HUES6 (cell line): ENCODE results near the gene DOCK6.

Experiments
- H3K27ac ChIP-seq: 2 replicates; pipeline ENCODE4 v1.7.0; 2013; ENCODE audit warnings: low read depth, mild to moderate bottlenecking, low read length, inconsistent platforms
- H3K27me3 ChIP-seq: 2 replicates; pipeline ENCODE4 v1.6.1; 2013; ENCODE audit warnings: low read length; ENCODE audit not compliant: control insufficient read depth, insufficient read depth
- H3K36me3 ChIP-seq: 2 replicates; pipeline ENCODE4 v1.6.1; 2013; ENCODE audit warnings: low read length; ENCODE audit not compliant: control insufficient read depth, insufficient read depth
- H3K4me1 ChIP-seq: 2 replicates; pipeline ENCODE4 v1.6.1; 2013; ENCODE audit warnings: low read length; ENCODE audit not compliant: control insufficient read depth, insufficient read depth
- H3K4me3 ChIP-seq: 2 replicates; pipeline ENCODE4 v1.5.1; 2013; ENCODE audit warnings: low read depth, low read length
- H3K9ac ChIP-seq: one replicate; pipeline ENCODE4 v1.6.1; 2013; ENCODE audit warnings: mild to moderate bottlenecking, low read length
- H3K9me3 ChIP-seq: 2 replicates; pipeline ENCODE4 v1.6.1; 2013; ENCODE audit warnings: low read depth, low read length; ENCODE audit not compliant: control insufficient read depth, insufficient read depth

Gene DOCK6

GRCh38 chr19:11242864-11243797 lies 19.2 kb downstream of the DOCK6 start:
- no peaks in the 10 kb centered on the region for H3K27me3 ChIP-seq
- H3K36me3 ChIP-seq: peaks cover 56% of the 10 kb centered on the region
- no peak overlapping the region for H3K27ac ChIP-seq
- no peak overlapping the region for H3K9ac ChIP-seq
- H3K4me3 ChIP-seq: peak overlapping the region; percentile 39
- H3K4me1 ChIP-seq: peaks cover 3% of the 10 kb centered on the region; the same call in 1 of the 2 replicates
- no peaks in the 10 kb centered on the region for H3K9me3 ChIP-seq

GRCh38 chr19:11242025-11242424 lies 20.3 kb downstream of the DOCK6 start:
- H3K36me3 ChIP-seq: peaks cover 54% of the 10 kb centered on the region
- no peak overlapping the region for H3K27ac ChIP-seq
- no peaks in the 10 kb centered on the region for H3K27me3 ChIP-seq
- H3K4me1 ChIP-seq: peaks cover 5% of the 10 kb centered on the region; the same call in 1 of the 2 replicates
- H3K9me3 ChIP-seq: no peaks in the 10 kb centered on the region
- no peak overlapping the region for H3K4me3 ChIP-seq
- H3K9ac ChIP-seq: no peak overlapping the region

GRCh38 chr19:11240008-11240444 lies 22.3 kb downstream of the DOCK6 start:
- no peak overlapping the region for H3K27ac ChIP-seq
- no peak overlapping the region for H3K9ac ChIP-seq
- no peak overlapping the region for H3K4me3 ChIP-seq
- peaks cover 9% of the 10 kb centered on the region; the same call in 1 of the 2 replicates for H3K4me1 ChIP-seq
- H3K27me3 ChIP-seq: no peaks in the 10 kb centered on the region
- peaks cover 63% of the 10 kb centered on the region for H3K36me3 ChIP-seq
- no peaks in the 10 kb centered on the region for H3K9me3 ChIP-seq

GRCh38 chr19:11239377-11240000 lies 22.8 kb downstream of the DOCK6 start, which contains the start of gene ANGPTL8:
Gene ANGPTL8, plus strand, starts transcription at chr19:11239619. Its CDS starts 19 bp downstream, at chr19:11239638.
- H3K9me3 ChIP-seq: no peaks in the 10 kb centered on the region
- no peak within 1 kb of the TSS for H3K9ac ChIP-seq
- no peak within 1 kb of the TSS for H3K4me3 ChIP-seq
- no peak within 1 kb of the TSS for H3K27ac ChIP-seq
- H3K4me1 ChIP-seq: peaks cover 9% of the 10 kb centered on the region; the same call in 1 of the 2 replicates
- H3K27me3 ChIP-seq: no peaks in the 10 kb centered on the region
- peaks cover 66% of the 10 kb centered on the region for H3K36me3 ChIP-seq

GRCh38 chr19:11238781-11239376 lies 23.4 kb downstream of the DOCK6 start:
- H3K27ac ChIP-seq: no peak overlapping the region
- no peak overlapping the region for H3K4me3 ChIP-seq
- no peak overlapping the region for H3K9ac ChIP-seq
- H3K9me3 ChIP-seq: no peaks in the 10 kb centered on the region
- H3K4me1 ChIP-seq: peaks cover 9% of the 10 kb centered on the region; the same call in 1 of the 2 replicates
- H3K36me3 ChIP-seq: peaks cover 67% of the 10 kb centered on the region
- no peaks in the 10 kb centered on the region for H3K27me3 ChIP-seq

- Histone ChIP-seq H3K27me3 (no peaks in the 10 kb centered on the region), H3K9ac (no peak overlapping the region), H3K36me3 (peaks cover 72% of the 10 kb centered on the region), H3K4me3 (no peak overlapping the region), H3K4me1 (peaks cover 8% of the 10 kb centered on the region; the same call in 1 of the 2 replicates), H3K9me3 (no peaks in the 10 kb centered on the region), H3K27ac (no peak overlapping the region)
Measured at GRCh38 chr19:11238041-11238440, 24.3 kb downstream of the DOCK6 start.

GRCh38 chr19:11237321-11237720 lies 25.0 kb downstream of the DOCK6 start:
- Histone ChIP-seq H3K27ac (0 out of 2 replicates have a peak overlapping the region, but pooled peaks have one; percentile 26), H3K27me3 (no peaks in the 10 kb centered on the region), H3K36me3 (peaks cover 72% of the 10 kb centered on the region), H3K9me3 (no peaks in the 10 kb centered on the region), H3K4me3 (no peak overlapping the region), H3K4me1 (peaks cover 6% of the 10 kb centered on the region; the same call in 1 of the 2 replicates), H3K9ac (no peak overlapping the region)

- Histone ChIP-seq H3K9me3 (no peaks in the 10 kb centered on the region), H3K9ac (no peak overlapping the region), H3K36me3 (peaks cover 74% of the 10 kb centered on the region), H3K4me3 (no peak overlapping the region), H3K27ac (0 out of 2 replicates have a peak overlapping the region, but pooled peaks have one; percentile 26), H3K4me1 (peaks cover 6% of the 10 kb centered on the region; the same call in 1 of the 2 replicates), H3K27me3 (no peaks in the 10 kb centered on the region)
Measured at GRCh38 chr19:11236324-11237301, 25.7 kb downstream of the DOCK6 start.

GRCh38 chr19:11234486-11235075 lies 27.7 kb downstream of the DOCK6 start:
- H3K9ac ChIP-seq: no peak overlapping the region
- H3K36me3 ChIP-seq: peaks cover 62% of the 10 kb centered on the region
- H3K27ac ChIP-seq: no peak overlapping the region
- no peaks in the 10 kb centered on the region for H3K27me3 ChIP-seq
- no peak overlapping the region for H3K4me3 ChIP-seq
- no peaks in the 10 kb centered on the region for H3K9me3 ChIP-seq
- peaks cover 6% of the 10 kb centered on the region; the same call in 1 of the 2 replicates for H3K4me1 ChIP-seq
